ENCODE data around the gene ANKMY2. TPM values are rescaled to one million over a fixed set of nuclear protein-coding genes. Genes with fewer than 3 reads are reported as not detected.
A peak's percentile ranks its signal among the peaks of the same experiment; 100 is the strongest.

The ANKMY2 gene
- 12.1 TPM for total RNA-seq
- 10 to 100 TPM; 18.0 to 24.2 (median 20.1) TPM for polyA plus RNA-seq

GRCh38 chr7:16645593-16646471 is at the start of gene ANKMY2, which contains the start of gene BZW2:
Gene ANKMY2 (minus strand): TSS chr7:16645754. CDS start chr7:16645573, 181 bp downstream.
Gene BZW2 (plus strand): TSS chr7:16646181. CDS start chr7:16665444, 19,263 bp downstream.
- Mint-ChIP-seq H3K4me3 (peak within 1 kb of the TSS; percentile 93 to 100 (median 97)), H3K27ac (peak within 1 kb of the TSS; percentile 93 to 99 (median 98)), H3K9me3 (no peaks in the 10 kb centered on the region), H3K27me3 (no peaks in the 10 kb centered on the region), H3K4me1 (peaks cover 32 to 73% (median 54%) of the 10 kb centered on the region in 4 donors), H3K36me3 (no peaks in the 10 kb centered on the region)
- DNase-seq: peak; percentile 90 to 97 (median 95)
- peak within 1 kb of the TSS; percentile 75 for H3K27ac ChIP-seq (ENCODE audit: insufficient read depth, low read length, poor library complexity, severe bottlenecking)
- no peaks in the 10 kb centered on the region for H3K9me3 ChIP-seq (ENCODE audit: control insufficient read depth in 2 of 2, low read length in 2 of 2)
- ATAC-seq (ENCODE audit: low read depth in 2 of 2): peak; percentile 91 to 92
- no peaks in the 10 kb centered on the region for H3K36me3 ChIP-seq (ENCODE audit: control insufficient read depth, insufficient read depth, low read length)
- H3K4me1 ChIP-seq (ENCODE audit: control insufficient read depth, insufficient read depth, low read length, poor library complexity, severe bottlenecking): peaks cover 40% of the 10 kb centered on the region
- peak within 1 kb of the TSS; percentile 92 for H3K4me3 ChIP-seq (ENCODE audit: low read depth, low read length)
- H3K27me3 ChIP-seq (ENCODE audit: control insufficient read depth, insufficient read depth, low read length): no peaks in the 10 kb centered on the region

DNA sequence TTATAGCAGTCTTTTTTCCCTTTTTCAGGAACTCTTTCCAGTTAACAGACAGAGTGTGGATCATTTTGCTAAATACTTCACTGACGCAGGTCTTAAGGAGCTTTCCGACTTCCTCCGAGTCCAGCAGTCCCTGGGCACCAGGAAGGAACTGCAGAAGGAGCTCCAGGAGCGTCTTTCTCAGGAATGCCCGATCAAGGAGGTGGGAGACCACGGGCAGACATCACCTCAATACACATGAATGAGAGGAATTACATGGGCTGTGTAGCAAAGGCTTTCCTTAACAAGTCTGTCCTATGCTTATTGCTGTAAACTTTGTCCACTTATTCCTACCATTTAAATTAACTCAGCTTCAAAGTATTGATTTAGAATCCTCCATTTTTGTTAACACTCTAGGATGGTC is 49.3 kb upstream of the ANKMY2 start:
- Histone ChIP-seq H3K4me3 (ENCODE audit: low read depth, low read length) (no peak overlapping the region), H3K4me1 (ENCODE audit: control insufficient read depth, insufficient read depth, low read length, poor library complexity, severe bottlenecking) (no peaks in the 10 kb centered on the region), H3K9me3 (ENCODE audit: control insufficient read depth in 2 of 2, low read length in 2 of 2) (no peaks in the 10 kb centered on the region), H3K36me3 (ENCODE audit: control insufficient read depth, insufficient read depth, low read length) (peaks cover 63% of the 10 kb centered on the region), H3K27me3 (ENCODE audit: control insufficient read depth, insufficient read depth, low read length) (no peaks in the 10 kb centered on the region), H3K27ac (ENCODE audit: insufficient read depth, low read length, poor library complexity, severe bottlenecking) (no peak overlapping the region)
- no peaks in the 10 kb centered on the region for H3K27me3 Mint-ChIP-seq
- H3K36me3 Mint-ChIP-seq: peaks cover 65% of the 10 kb centered on the region
- ATAC-seq (ENCODE audit: low read depth in 2 of 2): no peak
- H3K4me3 Mint-ChIP-seq: no peak overlapping the region
- no peaks in the 10 kb centered on the region for H3K4me1 Mint-ChIP-seq
- no peak overlapping the region for H3K27ac Mint-ChIP-seq
- DNase-seq: no peak
- H3K9me3 Mint-ChIP-seq: no peaks in the 10 kb centered on the region

- Mint-ChIP-seq H3K27ac (no peak overlapping the region), H3K9me3 (no peaks in the 10 kb centered on the region), H3K4me1 (no peaks in the 10 kb centered on the region), H3K36me3 (peaks cover 56% of the 10 kb centered on the region), H3K4me3 (no peak overlapping the region), H3K27me3 (no peaks in the 10 kb centered on the region)
- DNase-seq (no peak), ATAC-seq (ENCODE audit: low read depth in 2 of 2) (no peak)
- no peak overlapping the region for H3K4me3 ChIP-seq (ENCODE audit: low read depth, low read length)
- peaks cover 65% of the 10 kb centered on the region for H3K36me3 ChIP-seq (ENCODE audit: control insufficient read depth, insufficient read depth, low read length)
- no peaks in the 10 kb centered on the region for H3K4me1 ChIP-seq (ENCODE audit: control insufficient read depth, insufficient read depth, low read length, poor library complexity, severe bottlenecking)
- H3K27ac ChIP-seq (ENCODE audit: insufficient read depth, low read length, poor library complexity, severe bottlenecking): no peak overlapping the region
- no peaks in the 10 kb centered on the region for H3K9me3 ChIP-seq (ENCODE audit: control insufficient read depth in 2 of 2, low read length in 2 of 2)
- no peaks in the 10 kb centered on the region for H3K27me3 ChIP-seq (ENCODE audit: control insufficient read depth, insufficient read depth, low read length)
Measured at GRCh38 chr7:16693601-16694318, 48.2 kb upstream of the ANKMY2 start.

- no peak overlapping the region for H3K4me3 ChIP-seq (ENCODE audit: low read depth, low read length)
- Mint-ChIP-seq H3K36me3 (peaks cover 43% of the 10 kb centered on the region), H3K9me3 (no peaks in the 10 kb centered on the region), H3K27me3 (no peaks in the 10 kb centered on the region), H3K4me1 (peaks cover 0 to 2% (median under 1%) of the 10 kb centered on the region in 4 donors), H3K27ac (no peak overlapping the region), H3K4me3 (no peak overlapping the region)
- no peaks in the 10 kb centered on the region for H3K9me3 ChIP-seq (ENCODE audit: control insufficient read depth in 2 of 2, low read length in 2 of 2)
- peaks cover 42% of the 10 kb centered on the region for H3K36me3 ChIP-seq (ENCODE audit: control insufficient read depth, insufficient read depth, low read length)
- H3K27me3 ChIP-seq (ENCODE audit: control insufficient read depth, insufficient read depth, low read length): no peaks in the 10 kb centered on the region
- H3K4me1 ChIP-seq (ENCODE audit: control insufficient read depth, insufficient read depth, low read length, poor library complexity, severe bottlenecking): no peaks in the 10 kb centered on the region
- ATAC-seq (ENCODE audit: low read depth in 2 of 2) (no peak), DNase-seq (no peak)
- no peak overlapping the region for H3K27ac ChIP-seq (ENCODE audit: insufficient read depth, low read length, poor library complexity, severe bottlenecking)
Measured at GRCh38 chr7:16691241-16691640, 45.7 kb upstream of the ANKMY2 start.

- ATAC-seq (ENCODE audit: low read depth in 2 of 2) (no peak), DNase-seq (no peak)
- peaks cover 16 to 28% (median 20%) of the 10 kb centered on the region in 4 donors for H3K4me1 Mint-ChIP-seq
- peaks cover 27% of the 10 kb centered on the region for H3K36me3 Mint-ChIP-seq
- H3K27ac ChIP-seq (ENCODE audit: insufficient read depth, low read length, poor library complexity, severe bottlenecking): no peak overlapping the region
- H3K27ac Mint-ChIP-seq: no peak overlapping the region
- peaks cover 33% of the 10 kb centered on the region for H3K36me3 ChIP-seq (ENCODE audit: control insufficient read depth, insufficient read depth, low read length)
- H3K4me3 ChIP-seq (ENCODE audit: low read depth, low read length): no peak overlapping the region
- no peaks in the 10 kb centered on the region for H3K27me3 ChIP-seq (ENCODE audit: control insufficient read depth, insufficient read depth, low read length)
- no peak overlapping the region for H3K4me3 Mint-ChIP-seq
- no peaks in the 10 kb centered on the region for H3K9me3 Mint-ChIP-seq
- no peaks in the 10 kb centered on the region for H3K9me3 ChIP-seq (ENCODE audit: control insufficient read depth in 2 of 2, low read length in 2 of 2)
- peaks cover 6% of the 10 kb centered on the region for H3K4me1 ChIP-seq (ENCODE audit: control insufficient read depth, insufficient read depth, low read length, poor library complexity, severe bottlenecking)
- H3K27me3 Mint-ChIP-seq: no peaks in the 10 kb centered on the region
Measured at GRCh38 chr7:16688249-16688648, 42.7 kb upstream of the ANKMY2 start.

GRCh38 chr7:16685535-16685934 is 40.0 kb upstream of the ANKMY2 start:
- DNase-seq (no peak), ATAC-seq (ENCODE audit: low read depth in 2 of 2) (no peak)
- Mint-ChIP-seq H3K9me3 (no peaks in the 10 kb centered on the region), H3K4me3 (peak overlapping the region in 3 of 4 donors; percentile 36 to 77 (median 41)), H3K4me1 (peaks cover 17 to 28% (median 23%) of the 10 kb centered on the region in 4 donors), H3K27ac (peak overlapping the region in 2 of 3 donors; percentile 42 to 75), H3K27me3 (no peaks in the 10 kb centered on the region), H3K36me3 (peaks cover 28% of the 10 kb centered on the region)
- peak overlapping the region; percentile 26 for H3K4me3 ChIP-seq (ENCODE audit: low read depth, low read length)
- H3K36me3 ChIP-seq (ENCODE audit: control insufficient read depth, insufficient read depth, low read length): peaks cover 51% of the 10 kb centered on the region
- no peaks in the 10 kb centered on the region for H3K27me3 ChIP-seq (ENCODE audit: control insufficient read depth, insufficient read depth, low read length)
- no peaks in the 10 kb centered on the region for H3K9me3 ChIP-seq (ENCODE audit: control insufficient read depth in 2 of 2, low read length in 2 of 2)
- peaks cover 6% of the 10 kb centered on the region for H3K4me1 ChIP-seq (ENCODE audit: control insufficient read depth, insufficient read depth, low read length, poor library complexity, severe bottlenecking)
- H3K27ac ChIP-seq (ENCODE audit: insufficient read depth, low read length, poor library complexity, severe bottlenecking): no peak overlapping the region

DNA sequence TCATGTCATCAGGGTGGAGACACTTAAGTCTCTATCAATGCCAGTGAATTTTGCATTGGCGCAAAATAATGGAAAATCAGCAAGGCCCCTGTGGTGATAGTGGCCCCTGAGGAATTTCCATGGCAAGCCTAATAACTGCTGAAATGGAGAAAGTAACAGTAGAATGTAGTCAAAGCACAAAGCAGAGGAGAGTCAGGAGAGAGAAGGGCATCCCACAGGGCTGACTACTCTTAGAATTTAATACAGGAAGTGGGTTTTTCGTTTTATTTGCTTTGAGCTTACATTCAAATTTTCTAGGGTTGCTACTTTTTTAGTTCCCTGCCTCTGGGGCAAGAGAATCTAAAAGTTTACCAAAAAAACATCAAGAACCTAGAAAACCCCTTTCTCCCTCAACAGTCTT is 39.4 kb upstream of the ANKMY2 start:
- Mint-ChIP-seq H3K27ac (peak overlapping the region; percentile 1 to 75 (median 42)), H3K27me3 (no peaks in the 10 kb centered on the region)

More for the DNA sequence above, 39.4 kb upstream of the ANKMY2 start:
- Mint-ChIP-seq H3K36me3 (peaks cover 33% of the 10 kb centered on the region), H3K4me3 (peak overlapping the region in 3 of 4 donors; percentile 7 to 77 (median 41)), H3K4me1 (peaks cover 17 to 28% (median 24%) of the 10 kb centered on the region in 4 donors), H3K9me3 (no peaks in the 10 kb centered on the region)
- no peaks in the 10 kb centered on the region for H3K27me3 ChIP-seq (ENCODE audit: control insufficient read depth, insufficient read depth, low read length)
- H3K27ac ChIP-seq (ENCODE audit: insufficient read depth, low read length, poor library complexity, severe bottlenecking): no peak overlapping the region
- H3K4me3 ChIP-seq (ENCODE audit: low read depth, low read length): peak overlapping the region; percentile 26
- ATAC-seq (ENCODE audit: low read depth in 2 of 2): peak; percentile 20 to 44
- peak in 2 of 3 donors; percentile 1 to 32 for DNase-seq
- H3K9me3 ChIP-seq (ENCODE audit: control insufficient read depth in 2 of 2, low read length in 2 of 2): no peaks in the 10 kb centered on the region
- H3K36me3 ChIP-seq (ENCODE audit: control insufficient read depth, insufficient read depth, low read length): peaks cover 48% of the 10 kb centered on the region
- H3K4me1 ChIP-seq (ENCODE audit: control insufficient read depth, insufficient read depth, low read length, poor library complexity, severe bottlenecking): peaks cover 6% of the 10 kb centered on the region
